A673 (cell line): ENCODE results near the gene RFTN1. TPM values are rescaled to one million over a fixed set of nuclear protein-coding genes. Genes with fewer than 3 reads are reported as not detected.

Experiments used
- BruUV-seq: library from RNA; stranded (reverse); fragments of 400-500 nt; replicated peaks from 2 replicates; lab custom pipeline; 2021; lab: Mats Ljungman, UMichigan
- CTCF ChIA-PET: fragments of 300-600 bp; sonication (Branson Sonifier 250); formaldehyde crosslinking; loops from one replicate; lab custom pipeline; 2022; ENCODE audit warnings: antibody characterized with exemption; lab: Charles Lee
- POLR2A ChIA-PET: fragments of 300-600 bp; sonication (Branson Sonifier 250); formaldehyde crosslinking; loops from one replicate; lab custom pipeline; 2022; ENCODE audit warnings: antibody characterized with exemption; ENCODE audit not compliant: low non-redundant PET; lab: Charles Lee
- DNase-seq: peaks from one replicate; pipeline ENCODE4 v3.0.0-alpha.2; 2015; ENCODE audit warnings: low spot score
- H3K27ac ChIP-seq: fragments of 200-600 bp; sonication (generic); 2 replicates; pipeline ENCODE4 v1.5.1; 2016; ENCODE audit warnings: mixed run types, low read depth, mild to moderate bottlenecking, mixed read lengths, antibody characterized with exemption, low read length; ENCODE audit not compliant: poor library complexity, severe bottlenecking
- H3K27me3 ChIP-seq: fragments of 200-600 bp; sonication (generic); replicated peaks from 2 replicates; pipeline ENCODE4 v1.6.1; 2017; ENCODE audit warnings: mixed run types, low read depth, mild to moderate bottlenecking, mixed read lengths, antibody characterized with exemption, low read length; ENCODE audit not compliant: insufficient read depth, poor library complexity
- H3K36me3 ChIP-seq: fragments of 200-600 bp; sonication (generic); 2 replicates; pipeline ENCODE4 v1.6.1; 2016; ENCODE audit warnings: mixed run types, mild to moderate bottlenecking, mixed read lengths, antibody characterized with exemption, low read length; ENCODE audit not compliant: insufficient read depth, poor library complexity, severe bottlenecking
- H3K4me1 ChIP-seq: fragments of 200-600 bp; sonication (generic); 2 replicates; pipeline ENCODE4 v1.6.1; 2017; ENCODE audit warnings: mixed run types, mild to moderate bottlenecking, mixed read lengths, antibody characterized with exemption, low read length; ENCODE audit not compliant: insufficient read depth, poor library complexity, severe bottlenecking
- H3K4me3 ChIP-seq: fragments of 200-600 bp; sonication (generic); 2 replicates; pipeline ENCODE4 v1.5.1; 2016; ENCODE audit warnings: low read depth, mixed run types, mild to moderate bottlenecking, mixed read lengths, low read length; ENCODE audit not compliant: poor library complexity, severe bottlenecking
- H3K9me3 ChIP-seq: fragments of 200-600 bp; sonication (generic); 2 replicates; pipeline ENCODE4 v1.6.1; 2016; ENCODE audit warnings: mixed run types, low read depth, mild to moderate bottlenecking, mixed read lengths, antibody characterized with exemption, low read length; ENCODE audit not compliant: poor library complexity, severe bottlenecking
- EZH2 ChIP-seq: fragments of 200-600 bp; sonication (generic); IDR thresholded peaks from 2 replicates; pipeline ENCODE4 v1.6.1; 2017; ENCODE audit warnings: borderline replicate concordance, low read depth, mild to moderate bottlenecking, mixed read lengths, antibody characterized with exemption, low read length; ENCODE audit not compliant: poor library complexity, severe bottlenecking
- intact Hi-C: fragments of 100-400 bp; cut with micrococcal nuclease; formaldehyde crosslinking; loops from one replicate; pipeline ENCODE4 v1.10.0; 2022; ENCODE audit not compliant: unreplicated experiment
- total RNA-seq: library from RNA; stranded (reverse); gene quantifications from 2 replicates; pipeline ENCODE4 v1.2.3, GENCODE V29; 2021
- TF ChIP-seq, protein P1 (sequence below): fragments of 300-800, 200-600 bp; sonication (generic); conservative IDR thresholded peaks from 2 replicates; pipeline ENCODE4 v1.5.1; 2017; ENCODE audit warnings: low read depth, mild to moderate bottlenecking, antibody characterized with exemption, low read length, moderate library complexity, mixed read lengths

The RFTN1 gene
- total RNA-seq, 1 experiment from 2014 or later: 0.60 TPM

DNA sequence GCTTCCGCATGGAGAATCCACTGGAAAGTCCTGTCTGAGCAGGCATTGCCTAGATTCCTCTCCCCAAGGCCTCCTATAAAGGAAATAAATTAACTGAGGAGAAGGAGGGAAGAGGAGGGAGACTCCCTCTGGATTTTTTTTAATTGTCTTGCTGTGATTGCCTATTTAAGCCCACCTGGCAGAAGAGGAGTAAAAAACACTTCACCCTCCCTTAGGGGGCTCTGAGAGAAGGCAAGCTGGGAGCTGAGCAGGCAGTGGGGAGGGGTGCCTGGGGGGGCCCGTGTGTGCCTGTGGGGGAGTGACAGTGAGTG, 138.6 kb downstream of the RFTN1 start:
- ChIA-PET CTCF (no interaction called here), POLR2A (no interaction called here)
- Histone ChIP-seq H3K27me3 (no peaks in the 10 kb centered on the region), H3K36me3 (no peaks in the 10 kb centered on the region), H3K9me3 (peaks cover 4% of the 10 kb centered on the region), H3K27ac (no peak overlapping the region), H3K4me3 (no peak overlapping the region), H3K4me1 (peaks cover 11% of the 10 kb centered on the region)
- no TSS peak for BruUV-seq
- intact Hi-C loops: no loop called here
- TF ChIP-seq EZH2: no peak
- TF ChIP-seq, protein P1, sequence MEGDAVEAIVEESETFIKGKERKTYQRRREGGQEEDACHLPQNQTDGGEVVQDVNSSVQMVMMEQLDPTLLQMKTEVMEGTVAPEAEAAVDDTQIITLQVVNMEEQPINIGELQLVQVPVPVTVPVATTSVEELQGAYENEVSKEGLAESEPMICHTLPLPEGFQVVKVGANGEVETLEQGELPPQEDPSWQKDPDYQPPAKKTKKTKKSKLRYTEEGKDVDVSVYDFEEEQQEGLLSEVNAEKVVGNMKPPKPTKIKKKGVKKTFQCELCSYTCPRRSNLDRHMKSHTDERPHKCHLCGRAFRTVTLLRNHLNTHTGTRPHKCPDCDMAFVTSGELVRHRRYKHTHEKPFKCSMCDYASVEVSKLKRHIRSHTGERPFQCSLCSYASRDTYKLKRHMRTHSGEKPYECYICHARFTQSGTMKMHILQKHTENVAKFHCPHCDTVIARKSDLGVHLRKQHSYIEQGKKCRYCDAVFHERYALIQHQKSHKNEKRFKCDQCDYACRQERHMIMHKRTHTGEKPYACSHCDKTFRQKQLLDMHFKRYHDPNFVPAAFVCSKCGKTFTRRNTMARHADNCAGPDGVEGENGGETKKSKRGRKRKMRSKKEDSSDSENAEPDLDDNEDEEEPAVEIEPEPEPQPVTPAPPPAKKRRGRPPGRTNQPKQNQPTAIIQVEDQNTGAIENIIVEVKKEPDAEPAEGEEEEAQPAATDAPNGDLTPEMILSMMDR: no peak
- no peak for DNase-seq

DNA sequence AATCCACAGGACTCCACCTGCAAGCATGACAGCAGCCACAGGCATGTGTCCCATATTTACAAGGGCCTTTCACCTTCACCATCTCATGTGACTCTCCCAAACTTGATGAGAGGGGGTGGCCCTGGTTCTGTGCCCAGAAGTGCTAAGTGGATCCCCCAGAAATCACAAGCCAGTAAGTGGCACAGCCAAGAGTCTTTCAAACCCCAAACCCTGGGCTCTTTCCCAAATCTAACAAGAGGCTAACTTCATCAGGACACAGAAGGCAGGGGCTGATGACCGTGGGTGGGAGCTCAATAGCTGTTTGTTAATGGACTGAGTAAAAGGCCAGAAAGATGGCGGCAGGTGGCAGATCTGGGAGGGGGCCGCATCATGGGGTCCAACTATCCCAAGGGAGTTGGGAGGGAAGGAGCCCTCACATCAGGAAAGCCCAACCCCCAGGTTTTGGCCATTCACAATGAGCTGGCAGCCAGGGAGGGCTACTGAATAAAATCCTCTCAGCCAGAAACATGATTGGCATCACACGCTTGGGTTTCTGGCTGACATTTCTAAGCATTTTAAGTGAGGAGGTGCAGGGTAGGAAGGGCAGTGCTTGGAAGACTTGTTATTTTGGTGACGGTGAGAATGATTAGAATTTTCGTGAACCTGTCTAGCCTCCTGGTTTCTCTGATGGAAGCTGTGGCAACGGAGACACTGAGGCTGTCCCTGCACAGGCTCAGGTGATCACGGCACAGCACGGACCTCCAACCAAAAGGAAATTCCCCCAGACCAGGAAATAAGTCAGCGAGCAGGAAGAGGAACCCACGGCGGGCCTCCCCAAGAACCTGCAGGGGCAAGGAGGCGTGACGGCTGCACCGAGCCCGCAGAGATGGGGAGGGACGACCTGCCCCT, 139.2 kb downstream of the RFTN1 start:
- intact Hi-C loops: no loop called here
- H3K27ac ChIP-seq: no peak overlapping the region
- peaks cover 11% of the 10 kb centered on the region for H3K4me1 ChIP-seq
- H3K4me3 ChIP-seq: no peak overlapping the region
- CTCF ChIA-PET: no interaction called here
- no TSS peak for BruUV-seq
- H3K9me3 ChIP-seq: peaks cover 4% of the 10 kb centered on the region
- no peaks in the 10 kb centered on the region for H3K27me3 ChIP-seq
- no peaks in the 10 kb centered on the region for H3K36me3 ChIP-seq
- TF ChIP-seq, protein P1: no peak
- no peak for TF ChIP-seq EZH2
- DNase-seq: no peak
- POLR2A ChIA-PET: no interaction called here

DNA sequence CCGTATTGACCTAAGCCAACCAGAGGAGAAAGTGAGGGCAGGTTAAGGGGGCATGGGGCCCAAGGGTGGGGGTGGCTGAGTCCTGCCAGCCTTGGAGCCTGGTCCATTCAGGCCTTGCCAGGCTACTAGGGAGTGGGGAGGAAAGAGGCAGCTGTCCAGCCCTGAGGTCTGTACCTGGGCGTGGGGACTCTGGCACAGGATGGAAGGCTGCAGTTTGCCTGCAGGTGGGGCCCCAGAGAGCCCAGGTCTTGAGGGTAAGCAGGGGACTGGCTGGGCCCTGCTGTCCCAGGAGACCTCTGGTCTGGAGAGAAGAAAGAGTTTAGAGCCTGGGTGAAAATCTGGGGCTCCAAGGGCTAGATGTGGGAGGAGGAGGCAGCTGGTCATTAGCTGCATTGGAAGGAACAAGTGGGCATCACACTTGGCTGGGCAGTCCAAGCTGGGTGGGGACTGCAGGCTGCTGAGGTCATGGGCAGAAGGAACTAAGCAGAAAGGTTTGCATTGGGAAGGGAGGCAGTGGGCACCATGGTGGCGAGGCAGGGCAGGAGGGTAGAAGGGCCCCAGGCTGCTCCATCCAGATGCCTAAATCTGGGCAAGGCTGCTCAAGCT, 140.1 kb downstream of the RFTN1 start:
- no peak for DNase-seq
- Histone ChIP-seq H3K27ac (no peak overlapping the region), H3K27me3 (no peaks in the 10 kb centered on the region), H3K4me1 (peaks cover 11% of the 10 kb centered on the region), H3K36me3 (no peaks in the 10 kb centered on the region), H3K4me3 (no peak overlapping the region), H3K9me3 (peaks cover under 1% of the 10 kb centered on the region)
- intact Hi-C loops: no loop called here
- ChIA-PET POLR2A (no interaction called here), CTCF (no interaction called here)
- TF ChIP-seq, protein P1: no peak
- TF ChIP-seq EZH2: no peak
- no TSS peak for BruUV-seq
